Measurements from ENCODE around the gene MRPL43.

The MRPL43 gene

GRCh38 chr10:100972904-100973535 is 14.3 kb downstream of the MRPL43 start:
- no peak for DNase-seq (ENCODE audit: low read depth)
- no peak for TF ChIP-seq CTCF (conservative IDR thresholded peaks at IDR 0.05; ENCODE audit: low read length)
- H3K4me3 ChIP-seq (ENCODE audit: low read length): no peak overlapping the region

GRCh38 chr10:100972115-100972903 is 15.0 kb downstream of the MRPL43 start:
- H3K4me3 ChIP-seq (ENCODE audit: low read length): no peak overlapping the region
- DNase-seq (ENCODE audit: low read depth): no peak
- no peak for TF ChIP-seq CTCF (conservative IDR thresholded peaks at IDR 0.05; ENCODE audit: low read length)

DNA sequence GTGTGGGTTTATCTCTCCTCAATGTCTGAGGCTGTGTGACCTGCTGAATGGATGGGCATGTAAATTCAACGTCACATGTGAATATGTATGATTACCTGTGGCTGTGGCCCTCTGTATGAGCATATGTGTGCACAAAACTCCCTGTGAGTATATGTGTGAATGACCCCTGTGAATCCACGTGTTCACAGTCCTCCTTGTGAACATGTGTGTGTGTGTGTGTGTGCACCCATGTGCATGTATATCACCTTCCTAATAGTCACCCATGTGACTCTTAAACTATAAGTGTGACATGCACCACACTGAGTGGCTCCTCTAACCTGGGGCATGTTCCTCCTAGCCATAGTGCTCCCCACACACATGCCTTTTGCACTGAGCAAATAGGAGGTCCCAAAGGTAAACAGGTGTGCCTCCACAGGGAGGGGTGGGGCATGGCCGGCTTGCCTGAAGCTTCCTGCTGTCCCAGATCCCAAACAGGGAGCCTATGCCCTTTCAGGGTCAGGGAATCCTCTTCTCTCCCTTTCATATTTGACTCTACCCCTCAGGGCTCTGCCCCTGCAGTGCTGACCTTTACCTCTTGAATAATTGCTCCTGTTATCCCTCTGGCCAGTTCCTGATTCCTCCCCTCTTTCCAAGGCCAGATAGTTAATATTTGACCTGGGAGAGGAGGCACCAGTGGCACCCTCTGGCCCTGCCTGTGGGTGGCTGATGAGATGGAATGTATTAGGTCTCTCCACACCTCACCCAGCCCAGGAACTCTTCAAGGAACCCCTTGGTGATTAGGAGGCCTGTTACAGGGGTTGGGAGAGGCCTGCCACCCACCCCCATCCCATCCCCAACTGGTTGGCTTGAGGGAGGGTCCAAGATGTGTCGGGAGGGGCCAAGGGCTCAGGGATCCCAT is 16.1 kb downstream of the MRPL43 start:
- DNase-seq (ENCODE audit: low read depth): no peak
- TF ChIP-seq CTCF (conservative IDR thresholded peaks at IDR 0.05; ENCODE audit: low read length): no peak
- H3K4me3 ChIP-seq (ENCODE audit: low read length): no peak overlapping the region

- DNase-seq (ENCODE audit: low read depth): no peak
- TF ChIP-seq CTCF (conservative IDR thresholded peaks at IDR 0.05; ENCODE audit: low read length): no peak
- peak overlapping the region; percentile 63 for H3K4me3 ChIP-seq (ENCODE audit: low read length)
These were observed 17.0 kb downstream of the MRPL43 start for GRCh38 chr10:100970076-100970913.

DNA sequence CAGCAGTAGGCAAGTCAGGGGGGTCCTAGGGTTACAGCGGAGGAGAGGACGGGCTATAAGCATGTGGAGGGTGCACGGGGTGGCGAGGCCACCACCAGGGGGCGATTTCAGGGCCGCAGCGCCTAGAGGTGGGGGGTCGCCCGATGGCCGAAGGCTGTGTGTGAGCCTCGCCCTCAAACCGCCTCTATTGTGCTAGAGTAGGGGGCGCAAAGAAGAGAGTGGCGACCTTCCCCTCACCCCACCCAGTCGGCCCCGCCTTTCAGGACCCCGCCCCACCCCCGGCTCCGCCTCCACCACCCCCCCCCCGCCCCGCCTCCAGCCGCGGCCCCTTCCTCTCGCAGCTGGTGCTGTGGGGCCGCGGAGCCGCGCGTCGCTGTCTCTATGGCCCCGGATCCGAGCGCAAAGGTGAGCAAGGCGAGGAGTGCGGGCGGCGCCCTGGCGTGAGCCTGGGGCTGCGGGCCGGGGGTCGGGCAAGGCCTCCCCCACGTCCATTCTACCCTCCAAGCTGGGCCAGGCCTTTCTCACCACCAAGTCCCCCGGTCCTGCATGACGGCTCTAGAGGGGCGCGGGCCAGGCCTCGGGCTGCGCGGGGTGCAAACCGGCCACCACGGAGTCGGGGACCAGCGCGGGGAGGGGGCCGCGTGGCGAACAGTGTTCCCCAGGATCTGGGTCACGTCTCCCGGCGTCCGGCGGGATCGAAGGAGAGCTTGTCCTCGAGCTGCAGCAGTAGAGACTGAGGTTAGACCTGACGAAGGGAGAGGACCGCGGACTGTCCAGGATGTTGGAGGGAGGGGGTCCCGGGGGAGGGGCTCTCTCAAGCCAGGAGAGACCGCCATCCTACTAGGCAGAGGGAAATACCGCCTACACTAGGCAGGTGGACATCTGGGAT is 17.9 kb downstream of the MRPL43 start, which contains the start of gene SEMA4G:
Gene SEMA4G, plus strand, starts transcription at position 318 of the 889 bp plus-strand sequence. CDS start 3,409 bp downstream, outside the sequence.
- peak; percentile 70 for TF ChIP-seq CTCF (conservative IDR thresholded peaks at IDR 0.05; ENCODE audit: low read length)
- peak within 1 kb of the TSS; percentile 63 for H3K4me3 ChIP-seq (ENCODE audit: low read length)
- peak; percentile 21 for DNase-seq (ENCODE audit: low read depth)

GRCh38 chr10:100968863-100969186 is 18.5 kb downstream of the MRPL43 start:
- no peak for DNase-seq (ENCODE audit: low read depth)
- peak overlapping the region; percentile 63 for H3K4me3 ChIP-seq (ENCODE audit: low read length)
- no peak for TF ChIP-seq CTCF (conservative IDR thresholded peaks at IDR 0.05; ENCODE audit: low read length)

Measured in AG10803 (cell line).